Measurements from ENCODE around the gene COL20A1. TPM values are rescaled to one million over a fixed set of nuclear protein-coding genes. Genes with fewer than 3 reads are reported as not detected.

The COL20A1 gene
- total RNA-seq, 1 experiment from 2014 or later, result 2.3 TPM

GRCh38 chr20:63330940-63331339 is 38.0 kb downstream of the COL20A1 start:
- DNase-seq, result peak; percentile 68
- H3K9me3 ChIP-seq (ENCODE audit: control insufficient read depth, low read depth, low read length), result no peaks in the 10 kb centered on the region
- H2BK15ac ChIP-seq (ENCODE audit: low read depth, low read length), result no peak overlapping the region
- no peaks in the 10 kb centered on the region for H3K79me2 ChIP-seq (ENCODE audit: insufficient read depth, low read length)
- no peak overlapping the region for H3K9ac ChIP-seq (ENCODE audit: extremely low read depth, insufficient read length, low read length)
- H4K20me1 ChIP-seq (ENCODE audit: control insufficient read depth, insufficient read depth, insufficient read length), result no peaks in the 10 kb centered on the region
- no peak overlapping the region for H3K23ac ChIP-seq (ENCODE audit: insufficient read length, low read depth, low read length)
- no peak overlapping the region for H2AFZ ChIP-seq (ENCODE audit: low read length)
- no peak overlapping the region for H2BK12ac ChIP-seq (ENCODE audit: insufficient read length, low read depth, low read length)
- H3K27ac ChIP-seq (ENCODE audit: insufficient read length, low read depth, low read length), result no peak overlapping the region
- no peak overlapping the region for H2BK120ac ChIP-seq (ENCODE audit: low read depth, low read length, poor library complexity, severe bottlenecking)
- no peaks in the 10 kb centered on the region for H3K23me2 ChIP-seq (ENCODE audit: insufficient read length, low read depth, low read length, poor library complexity, severe bottlenecking)
- H4K91ac ChIP-seq (ENCODE audit: insufficient read length, low read depth, low read length), result no peak overlapping the region
- H3T11ph ChIP-seq (ENCODE audit: low read length), result no peak overlapping the region
- H3K36me3 Mint-ChIP-seq (ENCODE audit: insufficient read depth in 1 of 3, low read depth in 3 of 3), result peaks cover 0 to 9% (median 8%) of the 10 kb centered on the region in 3 experiments; a peak in 5 of 7 replicates
- peaks cover 6 to 19% of the 10 kb centered on the region in 2 experiments for H3K9me3 Mint-ChIP-seq
- H2AK5ac ChIP-seq (ENCODE audit: insufficient read length, low read length), result no peak overlapping the region
- no peaks in the 10 kb centered on the region for H3K27me3 ChIP-seq (ENCODE audit: insufficient read depth, low read length)
- TF ChIP-seq CTCF (conservative IDR thresholded peaks at IDR 0.05), result no peak
- H3K27me3 Mint-ChIP-seq (ENCODE audit: low read depth), result peaks cover 19% of the 10 kb centered on the region
- H3K4me1 ChIP-seq (ENCODE audit: insufficient read depth, low read length), result no peaks in the 10 kb centered on the region
- no peak overlapping the region for H2BK20ac ChIP-seq (ENCODE audit: low read depth, low read length, poor library complexity, severe bottlenecking)
- H4K8ac ChIP-seq (replicated peaks; ENCODE audit: insufficient read length, low read depth, low read length), result no peak overlapping the region
- no peak overlapping the region for H3K4me3 Mint-ChIP-seq
- H3K18ac ChIP-seq (ENCODE audit: insufficient read length, low read depth, low read length), result no peak overlapping the region
- no peak overlapping the region; the same call in 1 of the 2 replicates for H3K14ac ChIP-seq (ENCODE audit: insufficient read depth, low read length)
- no peak overlapping the region for H3K4me2 ChIP-seq (ENCODE audit: insufficient read depth, insufficient read length, low read length)
- no peak overlapping the region for H2BK5ac ChIP-seq (ENCODE audit: insufficient read length, low read length)
- peaks cover 0 to 9% of the 10 kb centered on the region in 2 experiments; a peak in 3 of 4 replicates for H3K4me1 Mint-ChIP-seq
- H3K79me1 ChIP-seq (ENCODE audit: insufficient read depth, low read depth, low read length, poor library complexity, severe bottlenecking), result no peaks in the 10 kb centered on the region
- no peak overlapping the region for H3K56ac ChIP-seq (ENCODE audit: insufficient read length, low read depth, low read length)
- H3K4ac ChIP-seq (ENCODE audit: low read depth, low read length), result no peak overlapping the region
- H3K27ac Mint-ChIP-seq, result no peak overlapping the region
- no CpG with 5 or more reads among the region's 13 CpGs for whole genome bisulfite sequencing (ENCODE audit: extremely low coverage, insufficient read length, low lambda C conversion rate)
- H4K5ac ChIP-seq (ENCODE audit: insufficient read length, low read depth, low read length), result no peak overlapping the region

All from H9 (cell line).